Hematopoietic multipotent progenitor cell treated with erythropoietin and hydrocortisone succinate and interleukin-3 and kit ligand, for 6 days (in vitro differentiated cells): ENCODE results near the gene SDK2.

Source experiments
- DNase-seq: peaks from one replicate; pipeline ENCODE4 v3.0.0-alpha.2; 2015

SDK2 gene

GRCh38 chr17:73531158-73531557 is 113.1 kb downstream of the SDK2 start:
- no peak for DNase-seq

- DNase-seq: no peak
Observed at GRCh38 chr17:73528679-73529078, 115.6 kb downstream of the SDK2 start.

- no peak for DNase-seq
Observed at GRCh38 chr17:73526952-73527351, 117.3 kb downstream of the SDK2 start.

- no peak for DNase-seq
Observed at GRCh38 chr17:73524941-73525679, 119.1 kb downstream of the SDK2 start.

GRCh38 chr17:73522696-73523095 is 121.5 kb downstream of the SDK2 start:
- DNase-seq: no peak

- no peak for DNase-seq
Observed at GRCh38 chr17:73522107-73522506, 122.1 kb downstream of the SDK2 start.

GRCh38 chr17:73521376-73521775 is 122.9 kb downstream of the SDK2 start:
- no peak for DNase-seq

GRCh38 chr17:73520369-73520761 is 123.9 kb downstream of the SDK2 start:
- DNase-seq: no peak

- DNase-seq: no peak
Observed at GRCh38 chr17:73519714-73520368, 124.4 kb downstream of the SDK2 start.

- DNase-seq: no peak
Observed at GRCh38 chr17:73519011-73519410, 125.2 kb downstream of the SDK2 start.

- DNase-seq: no peak
Observed at GRCh38 chr17:73516431-73516830, 127.8 kb downstream of the SDK2 start.

GRCh38 chr17:73514146-73514863 is 129.9 kb downstream of the SDK2 start:
- DNase-seq: no peak

- DNase-seq: no peak
Observed at GRCh38 chr17:73513426-73513825, 130.8 kb downstream of the SDK2 start.

GRCh38 chr17:73511719-73512115 is 132.5 kb downstream of the SDK2 start:
- no peak for DNase-seq

GRCh38 chr17:73510981-73511718 is 133.1 kb downstream of the SDK2 start:
- no peak for DNase-seq

- no peak for DNase-seq
Observed at GRCh38 chr17:73508931-73509605, 135.2 kb downstream of the SDK2 start.

GRCh38 chr17:73508057-73508930 is 136.0 kb downstream of the SDK2 start:
- no peak for DNase-seq

GRCh38 chr17:73506470-73507435 is 137.5 kb downstream of the SDK2 start:
- no peak for DNase-seq

GRCh38 chr17:73503560-73503959 is 140.7 kb downstream of the SDK2 start:
- no peak for DNase-seq

GRCh38 chr17:73500414-73500999 is 143.7 kb downstream of the SDK2 start:
- DNase-seq: no peak
